Stimulated activated CD4-positive, alpha-beta T cell treated with anti-CD3 and anti-CD28 coated beads, Interleukin-15, amount 100 ng/mL, for 1 hour (primary cell): ENCODE data around the gene ERRFI1.
"Not testable (repeated sequence)": the region's sequence is repeated elsewhere in the genome, so short reads cannot be mapped to it uniquely, and the experiment has no call there.

Source experiments
- DNase-seq, 2 donors: peaks; one replicate each; pipeline ENCODE4 v3.0.0-alpha.2; 2020; ENCODE audit warnings: low read depth in 1 of 2, low spot score in 1 of 2

The ERRFI1 gene

DNA sequence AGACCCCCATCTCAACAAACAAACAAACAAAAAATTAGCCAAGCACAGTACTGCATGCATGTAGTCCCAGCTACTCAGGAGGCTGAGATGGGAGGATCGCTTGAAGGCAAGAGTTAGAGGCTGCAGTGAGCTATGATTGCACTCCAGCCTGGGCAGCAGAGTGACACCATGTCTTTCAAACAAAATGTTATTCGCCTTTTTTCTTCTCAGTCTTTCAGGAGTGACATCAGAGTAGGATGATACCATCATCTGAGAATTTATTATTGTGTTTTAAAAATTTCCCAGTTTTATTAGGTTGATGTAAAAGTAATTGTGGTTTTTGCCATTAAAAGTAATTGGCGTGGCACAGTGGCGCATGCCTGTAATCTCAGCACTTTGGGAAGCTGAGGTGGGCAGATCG is 53.8 kb downstream of the ERRFI1 start:
- DNase-seq: no peak

DNA sequence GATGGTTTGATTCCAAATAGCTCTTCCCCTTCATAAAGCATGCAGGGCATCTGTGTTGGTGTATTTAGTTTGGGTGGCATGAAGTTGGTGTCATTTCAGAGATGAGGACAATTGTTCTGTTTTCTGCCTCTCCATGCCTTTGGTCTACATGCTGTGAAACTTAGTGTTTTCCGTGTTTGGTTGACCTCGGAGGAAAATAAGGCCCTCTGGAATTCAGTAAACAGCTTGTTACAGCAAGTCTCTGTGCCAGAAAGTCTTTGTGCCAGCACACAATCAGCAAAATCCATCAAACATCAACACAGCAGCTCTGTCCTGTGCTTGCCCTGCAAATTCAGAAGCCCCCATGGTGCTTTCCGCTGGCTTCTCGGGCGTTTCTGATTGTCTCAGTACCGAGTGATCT is 55.1 kb downstream of the ERRFI1 start:
- no peak for DNase-seq

DNA sequence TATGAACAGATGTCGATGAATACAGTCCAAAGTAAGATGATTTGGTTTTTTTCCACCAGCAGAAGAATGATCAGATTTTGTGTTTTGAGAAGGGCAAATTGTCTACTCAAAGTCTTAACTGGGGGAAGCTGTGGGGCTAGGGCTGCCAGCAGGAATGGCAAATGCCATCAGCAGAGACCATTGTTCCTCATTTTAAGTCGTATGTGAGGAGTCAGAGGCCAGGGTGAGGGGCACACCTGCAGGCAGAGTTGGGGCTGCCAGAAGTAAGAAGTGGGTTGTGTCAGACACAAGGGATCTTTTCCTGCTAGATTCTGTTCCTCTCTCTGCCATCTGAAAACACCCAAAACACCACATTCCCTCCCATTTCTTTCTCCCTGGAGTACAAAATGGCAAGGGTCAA is 55.9 kb downstream of the ERRFI1 start:
- DNase-seq: no peak

DNA sequence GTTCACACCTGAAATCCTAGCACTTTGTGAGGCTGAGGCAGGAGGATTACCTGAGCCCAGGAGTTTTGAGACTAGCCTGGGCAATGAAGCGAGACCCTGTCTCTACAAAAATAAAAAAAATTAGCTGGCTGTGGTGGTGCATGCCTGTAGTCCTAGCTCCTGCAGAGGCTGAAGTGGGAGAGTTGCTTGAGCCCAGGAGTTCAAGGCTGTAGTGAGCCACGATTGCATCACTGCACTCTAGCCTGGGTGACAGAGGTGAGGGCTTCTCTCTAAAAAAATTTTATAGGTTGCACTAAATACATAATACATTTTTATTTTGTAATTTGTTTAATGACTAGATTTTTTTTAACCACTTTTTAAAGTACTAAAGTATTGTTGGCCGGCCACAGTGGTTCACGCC is 58.5 kb downstream of the ERRFI1 start:
- no peak for DNase-seq

DNA sequence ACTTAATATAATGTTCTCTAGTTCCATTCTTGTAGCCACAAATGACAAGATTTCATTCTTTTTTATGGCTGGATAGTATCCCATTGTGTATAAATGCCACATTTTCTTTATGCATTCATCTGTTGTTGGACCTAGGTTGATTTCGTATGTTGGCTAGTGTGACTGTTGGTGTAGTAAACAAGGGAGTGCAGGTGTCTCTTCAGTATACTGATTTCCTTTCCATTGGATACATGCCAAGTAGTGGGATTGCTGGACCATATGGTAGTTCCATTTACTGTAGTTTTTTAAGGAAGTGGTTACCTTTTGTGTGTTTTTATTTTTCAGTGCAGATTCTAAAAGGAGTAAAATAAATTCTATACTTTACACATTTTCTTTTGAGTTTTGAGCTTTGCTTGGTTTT is 58.9 kb downstream of the ERRFI1 start:
- DNase-seq: no peak

DNA sequence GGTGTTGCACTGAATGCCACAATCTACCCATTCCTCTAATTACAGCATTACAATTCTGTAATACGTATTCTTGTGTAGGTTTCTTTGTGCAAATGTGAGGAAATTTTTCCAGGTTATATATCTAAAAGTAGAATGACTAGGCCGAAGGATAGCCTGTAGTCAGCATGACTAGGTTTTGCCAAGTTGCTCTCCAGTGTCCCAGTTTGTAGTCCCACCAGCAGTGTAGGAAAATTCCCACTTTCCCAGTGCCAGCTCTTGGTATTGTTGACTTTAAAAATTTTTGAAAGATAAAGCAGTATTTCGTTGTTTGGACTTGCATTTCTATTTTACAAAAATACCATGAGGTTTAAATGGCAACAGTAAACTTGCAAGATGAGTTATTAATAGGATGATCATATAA is 61.6 kb downstream of the ERRFI1 start:
- DNase-seq: no peak

DNA sequence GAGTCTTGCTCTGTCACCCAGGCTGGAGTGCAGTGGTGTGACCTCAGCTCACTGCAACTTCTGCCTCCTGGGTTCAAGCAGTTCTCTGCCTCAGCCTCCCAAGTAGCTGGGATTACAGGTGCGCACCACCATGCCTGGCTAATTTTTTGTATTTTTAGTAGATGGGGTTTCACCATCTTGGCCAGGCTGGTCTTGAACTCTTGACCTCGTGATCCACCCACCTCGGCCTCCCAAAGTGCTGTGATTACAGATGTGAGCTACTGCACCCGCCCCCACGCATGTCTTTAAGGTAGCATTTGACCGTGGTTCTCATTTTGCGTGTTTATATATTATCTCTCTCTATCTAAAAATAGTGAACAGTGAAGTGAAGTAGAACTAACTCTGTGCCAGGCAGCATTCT is 62.3 kb downstream of the ERRFI1 start:
- DNase-seq: not testable (repeated sequence)

DNA sequence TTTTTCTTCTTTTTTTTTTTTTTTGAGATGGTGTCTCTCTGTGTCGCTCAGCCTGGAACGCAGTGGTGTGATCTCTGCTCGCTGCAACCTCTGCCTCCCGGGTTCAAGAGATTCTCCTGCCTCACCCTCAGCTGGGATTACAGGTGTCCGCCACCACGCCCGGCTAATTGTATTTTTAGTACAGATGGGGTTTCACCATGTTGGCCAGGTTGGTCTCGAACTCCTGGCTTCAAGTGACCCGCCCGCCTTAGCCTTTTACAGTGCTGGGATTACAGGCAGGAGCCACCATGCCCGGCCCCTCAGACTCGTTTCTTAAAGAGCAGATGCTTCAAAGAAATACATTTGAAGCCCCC is 62.8 kb downstream of the ERRFI1 start:
- DNase-seq: not testable (repeated sequence)

DNA sequence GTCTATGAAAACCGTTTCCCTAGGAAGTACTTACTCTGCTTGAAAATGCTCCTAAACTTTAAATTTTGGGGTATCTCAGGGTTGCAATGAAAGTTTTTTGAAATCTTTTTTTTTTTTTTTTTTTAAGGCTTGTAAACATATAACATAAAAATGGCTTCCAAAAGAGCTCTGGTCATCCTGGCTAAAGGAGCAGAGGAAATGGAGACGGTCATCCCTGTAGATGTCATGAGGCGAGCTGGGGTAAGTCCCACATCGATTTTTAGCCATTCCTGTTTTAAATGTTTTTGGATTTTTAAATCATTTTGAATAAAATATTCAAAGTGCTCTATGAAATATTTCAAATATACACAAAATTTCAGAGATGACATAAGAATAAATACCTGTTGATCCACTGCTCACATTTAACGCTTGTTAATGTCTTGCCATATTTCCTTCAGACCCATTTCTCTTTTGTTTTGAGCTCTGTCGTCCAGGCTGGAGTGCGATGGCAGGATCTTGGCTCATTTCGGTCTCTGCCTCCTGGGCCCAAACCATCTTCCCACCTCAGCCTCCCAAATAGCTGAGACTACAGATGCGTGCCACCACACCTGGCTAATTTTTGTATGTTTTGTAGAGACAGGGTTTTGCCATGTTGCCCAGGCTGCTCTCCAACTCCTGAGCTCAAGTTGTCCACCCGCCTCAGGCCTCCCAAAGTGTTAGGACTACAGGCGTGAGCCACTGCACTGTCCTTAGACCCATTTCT is 63.3 kb downstream of the ERRFI1 start:
- DNase-seq: no peak

DNA sequence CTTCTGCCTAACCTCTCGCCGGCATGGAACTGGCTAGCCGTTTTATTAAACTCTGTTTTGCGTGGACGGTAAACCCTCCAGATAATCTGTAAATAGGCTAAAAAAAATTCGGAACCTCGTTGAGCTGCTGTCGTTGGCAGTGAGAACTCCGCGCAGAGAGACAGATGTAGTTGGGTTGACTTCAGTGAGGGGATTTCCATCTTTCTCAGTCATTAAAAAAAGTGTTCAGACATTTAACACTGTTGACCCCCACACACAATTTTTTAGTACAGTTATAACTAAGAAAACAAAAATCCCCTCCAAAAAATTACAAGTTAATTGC is 64.1 kb downstream of the ERRFI1 start:
- no peak for DNase-seq
